ENCODE results near the gene BPIFB3.

Gene BPIFB3

DNA sequence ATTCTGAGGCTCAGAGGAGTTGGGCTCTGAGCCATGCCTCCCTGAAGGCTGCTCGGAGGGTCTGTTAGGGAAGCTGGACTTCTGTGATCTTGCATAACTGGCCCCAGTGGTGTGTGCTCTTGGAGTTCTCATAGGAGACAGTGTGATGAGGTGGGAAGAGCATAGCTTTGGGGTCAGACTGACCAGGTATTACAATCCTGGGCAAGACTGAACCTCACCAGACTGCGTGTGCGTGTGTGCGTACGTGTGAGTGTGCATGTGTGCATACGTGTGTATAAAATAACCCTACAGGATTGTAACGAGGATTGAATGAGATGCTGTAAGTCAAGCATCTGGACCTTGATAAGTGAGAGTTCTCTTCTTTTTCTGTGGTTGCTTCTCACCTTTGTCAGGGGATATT is 36.2 kb upstream of the BPIFB3 start:
- no peak for TF ChIP-seq ZFX (IDR thresholded peaks at IDR 0.05)
- TF ChIP-seq, protein P1, sequence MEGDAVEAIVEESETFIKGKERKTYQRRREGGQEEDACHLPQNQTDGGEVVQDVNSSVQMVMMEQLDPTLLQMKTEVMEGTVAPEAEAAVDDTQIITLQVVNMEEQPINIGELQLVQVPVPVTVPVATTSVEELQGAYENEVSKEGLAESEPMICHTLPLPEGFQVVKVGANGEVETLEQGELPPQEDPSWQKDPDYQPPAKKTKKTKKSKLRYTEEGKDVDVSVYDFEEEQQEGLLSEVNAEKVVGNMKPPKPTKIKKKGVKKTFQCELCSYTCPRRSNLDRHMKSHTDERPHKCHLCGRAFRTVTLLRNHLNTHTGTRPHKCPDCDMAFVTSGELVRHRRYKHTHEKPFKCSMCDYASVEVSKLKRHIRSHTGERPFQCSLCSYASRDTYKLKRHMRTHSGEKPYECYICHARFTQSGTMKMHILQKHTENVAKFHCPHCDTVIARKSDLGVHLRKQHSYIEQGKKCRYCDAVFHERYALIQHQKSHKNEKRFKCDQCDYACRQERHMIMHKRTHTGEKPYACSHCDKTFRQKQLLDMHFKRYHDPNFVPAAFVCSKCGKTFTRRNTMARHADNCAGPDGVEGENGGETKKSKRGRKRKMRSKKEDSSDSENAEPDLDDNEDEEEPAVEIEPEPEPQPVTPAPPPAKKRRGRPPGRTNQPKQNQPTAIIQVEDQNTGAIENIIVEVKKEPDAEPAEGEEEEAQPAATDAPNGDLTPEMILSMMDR (conservative IDR thresholded peaks at IDR 0.05) = no peak
- no peak overlapping the region for H3K27ac ChIP-seq

DNA sequence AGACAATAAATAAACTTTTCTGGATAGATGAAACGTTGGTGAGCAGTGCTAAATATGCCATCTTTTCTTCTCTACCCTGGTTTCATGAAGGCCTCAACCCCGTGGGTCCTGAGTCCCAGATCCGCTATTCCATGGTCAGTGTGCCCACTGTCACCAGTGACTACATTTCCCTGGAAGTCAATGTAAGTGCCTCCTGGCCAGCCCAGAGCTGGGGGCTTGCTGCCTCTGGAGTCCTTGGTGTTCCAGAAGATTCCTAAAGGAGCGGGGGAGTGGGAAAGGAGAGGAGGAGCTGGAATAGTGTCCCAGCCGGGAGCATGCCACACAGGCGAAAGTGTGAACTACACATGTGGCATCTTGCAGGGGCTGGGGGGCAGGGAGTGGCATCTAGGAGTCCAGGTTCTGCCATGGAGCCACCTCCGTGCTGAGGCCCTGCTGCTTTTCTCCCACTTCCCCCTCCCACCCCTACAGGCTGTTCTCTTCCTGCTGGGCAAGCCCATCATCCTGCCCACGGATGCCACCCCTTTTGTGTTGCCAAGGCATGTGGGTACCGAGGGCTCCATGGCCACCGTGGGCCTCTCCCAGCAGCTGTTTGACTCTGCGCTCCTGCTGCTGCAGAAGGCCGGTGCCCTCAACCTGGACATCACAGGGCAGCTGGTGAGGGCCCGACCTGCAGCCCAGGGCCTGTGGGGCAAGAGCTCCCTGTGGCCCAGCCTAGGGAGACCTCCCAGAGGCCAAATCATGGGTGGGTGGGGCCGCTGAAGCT is 35.4 kb upstream of the BPIFB3 start:
- no peak overlapping the region for H3K27ac ChIP-seq
- no peak for TF ChIP-seq ZFX (IDR thresholded peaks at IDR 0.05)
- TF ChIP-seq, protein P1 (conservative IDR thresholded peaks at IDR 0.05) = no peak

DNA sequence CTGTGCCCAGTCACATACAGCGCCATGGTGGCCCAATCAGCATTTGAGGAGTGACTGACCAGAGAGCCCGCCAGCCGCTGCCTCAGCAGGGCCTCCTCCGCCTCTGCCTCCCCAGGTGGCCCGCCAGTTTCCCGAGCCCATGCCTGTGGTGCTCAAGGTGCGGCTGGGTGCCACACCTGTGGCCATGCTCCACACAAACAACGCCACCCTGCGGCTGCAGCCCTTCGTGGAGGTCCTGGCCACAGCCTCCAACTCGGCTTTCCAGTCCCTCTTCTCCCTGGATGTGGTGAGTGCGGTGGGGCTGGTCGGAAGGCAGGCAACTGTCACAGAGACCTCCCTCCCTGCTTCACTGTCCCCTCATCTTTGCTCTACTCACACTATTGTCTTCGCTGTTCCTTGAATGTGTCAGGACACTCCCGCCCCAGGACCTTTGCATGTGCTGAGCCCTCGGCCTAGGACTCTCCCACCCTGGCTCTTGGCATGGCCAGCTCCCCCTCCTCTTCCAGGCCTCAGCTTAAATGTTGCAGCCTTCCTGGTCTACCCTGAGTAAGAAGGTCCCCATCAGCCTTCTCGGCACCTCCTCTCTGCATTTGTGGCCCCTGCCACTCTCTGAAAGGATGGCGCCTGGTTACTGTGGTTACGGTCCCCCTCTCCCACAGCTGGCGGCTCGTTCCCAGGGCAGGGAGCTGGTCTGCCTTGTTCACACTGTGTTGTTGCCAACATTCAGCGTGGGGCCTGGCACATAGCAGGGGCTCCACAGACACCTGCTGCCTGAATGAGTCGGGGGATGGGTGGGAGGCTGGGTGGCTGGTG is 34.0 kb upstream of the BPIFB3 start:
- TF ChIP-seq, protein P1 (conservative IDR thresholded peaks at IDR 0.05) = no peak
- TF ChIP-seq ZFX (IDR thresholded peaks at IDR 0.05) = no peak
- H3K27ac ChIP-seq = no peak overlapping the region

DNA sequence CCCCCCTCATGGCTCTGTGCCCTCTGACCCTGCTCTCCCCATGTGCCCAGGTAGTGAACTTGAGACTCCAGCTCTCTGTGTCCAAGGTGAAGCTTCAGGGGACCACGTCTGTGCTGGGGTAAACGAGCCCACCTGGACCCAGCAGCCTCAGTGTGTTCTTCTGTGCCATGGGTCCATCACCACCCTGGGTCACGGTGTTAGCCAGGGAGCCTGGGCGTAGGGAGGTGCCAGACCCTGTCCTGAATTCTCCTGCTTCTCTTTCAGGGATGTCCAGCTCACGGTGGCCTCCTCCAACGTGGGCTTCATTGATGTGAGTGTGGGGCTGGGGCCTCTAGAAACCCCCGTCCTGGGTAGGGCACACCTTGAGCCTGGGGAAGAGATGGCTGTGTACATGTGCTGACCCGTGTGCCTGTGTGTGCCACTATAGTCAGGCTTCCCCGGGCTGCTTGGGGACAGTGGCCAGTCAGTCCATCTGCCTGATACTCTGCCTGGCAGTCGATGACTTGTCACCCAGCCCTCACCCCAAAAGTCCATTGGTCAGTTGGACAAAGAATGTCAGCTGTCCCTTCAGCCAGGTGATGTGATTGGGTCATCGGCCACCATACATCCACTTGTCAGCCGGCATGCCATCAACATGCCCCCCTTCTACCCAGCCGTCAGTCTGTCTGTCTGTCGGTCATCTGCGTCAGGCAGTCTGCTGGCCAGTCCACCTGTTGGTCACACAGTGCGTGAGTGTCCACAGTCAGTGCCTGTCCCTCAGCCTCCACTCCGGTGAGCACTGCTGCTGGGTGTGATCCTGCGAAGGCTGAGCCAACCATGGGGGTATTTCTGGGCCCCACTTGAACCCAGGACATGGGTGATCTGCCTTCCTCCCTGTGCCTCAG is 33.2 kb upstream of the BPIFB3 start:
- TF ChIP-seq, protein P1 (conservative IDR thresholded peaks at IDR 0.05) = no peak
- no peak for TF ChIP-seq ZFX (IDR thresholded peaks at IDR 0.05)

DNA sequence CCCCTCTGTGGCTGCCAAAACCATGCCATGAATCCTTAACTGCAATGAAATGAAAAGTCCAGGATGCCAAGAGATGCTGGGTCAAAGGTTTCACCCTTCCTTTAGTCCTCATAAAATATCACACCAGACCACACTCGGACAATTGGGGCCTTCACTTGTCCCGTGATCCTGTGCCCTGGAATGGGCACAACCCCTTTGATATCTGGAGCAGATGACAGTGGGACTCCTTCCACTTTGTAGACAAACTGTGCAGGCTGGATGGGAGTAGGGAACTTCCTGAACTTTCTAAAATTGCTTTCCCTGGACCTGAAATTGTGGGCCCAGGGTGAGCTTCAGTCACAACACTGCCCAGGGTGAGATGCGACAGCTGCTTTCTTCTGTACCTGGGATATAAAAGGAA is 31.8 kb upstream of the BPIFB3 start:
- no peak for TF ChIP-seq ZFX (IDR thresholded peaks at IDR 0.05)
- TF ChIP-seq, protein P1 (conservative IDR thresholded peaks at IDR 0.05) = no peak
- no peak overlapping the region for H3K27ac ChIP-seq

More for the DNA sequence above, 33.2 kb upstream of the BPIFB3 start:
- H3K27ac ChIP-seq = no peak overlapping the region

DNA sequence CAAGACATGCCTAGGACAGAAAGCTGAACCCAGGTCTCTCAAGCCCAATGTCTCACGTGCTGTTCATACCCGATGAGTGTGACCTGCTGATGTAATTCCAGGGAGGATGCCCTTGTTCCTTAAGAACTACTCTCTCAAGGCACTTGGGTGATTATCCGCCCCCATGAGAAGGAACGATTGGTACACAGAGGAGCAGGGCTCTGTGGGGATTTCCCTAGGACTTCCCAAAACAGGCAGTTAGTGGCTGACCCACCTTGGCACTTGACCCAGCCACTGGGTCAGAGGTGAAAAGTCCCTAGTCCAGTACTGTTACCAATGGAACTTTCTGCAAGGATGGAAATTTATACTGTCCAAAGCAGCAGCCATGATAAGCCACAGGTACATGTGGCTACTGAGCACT is 31.4 kb upstream of the BPIFB3 start:
- H3K27ac ChIP-seq = no peak overlapping the region
- TF ChIP-seq, protein P1 (conservative IDR thresholded peaks at IDR 0.05) = no peak
- TF ChIP-seq ZFX (IDR thresholded peaks at IDR 0.05) = no peak
